Vagina (tissue), 2 donors: Measurements from ENCODE around the gene TNK1. TPM values are rescaled to one million over a fixed set of nuclear protein-coding genes. Genes with fewer than 3 reads are reported as not detected.

ENCODE experiments used
- DNase-seq, 2 donors: peaks; one replicate each; pipeline ENCODE4 v3.0.0-alpha.2; 2017; ENCODE audit errors: extremely low spot score in 2 of 2
- H3K27ac ChIP-seq: fragments of 200-600 bp; sonication (generic); one replicate; pipeline ENCODE4 v1.5.1; 2019
- H3K27me3 ChIP-seq: fragments of 200-600 bp; sonication (generic); one replicate; pipeline ENCODE4 v1.5.1; 2019
- H3K36me3 ChIP-seq, 2 donors: fragments of 200-600 bp; sonication (generic); one replicate each; pipeline ENCODE4 v1.5.1; 2017 to 2019
- H3K4me1 ChIP-seq: fragments of 200-600 bp; sonication (generic); one replicate; pipeline ENCODE4 v1.5.1; 2019
- H3K4me3 ChIP-seq, 2 donors: fragments of 200-600 bp; sonication (generic); 1 replicate in 1 of 2; 2 replicates in 1 of 2; pipeline ENCODE4 v1.5.1; 2016 to 2019
- H3K9me3 ChIP-seq: fragments of 200-600 bp; sonication (generic); one replicate; pipeline ENCODE4 v1.5.1; 2019
- CTCF ChIP-seq, 3 experiments: fragments of 450-650 bp in 2 of 3; fragments of 200-600 bp in 1 of 3; sonication (generic) in 1 of 3; IDR thresholded peaks; one replicate each; pipeline ENCODE4 v1.5.1; 2017 to 2019; ENCODE audit warnings: antibody characterized with exemption in 3 of 3, mild to moderate bottlenecking in 2 of 3, moderate library complexity in 2 of 3
- POLR2A ChIP-seq, 2 donors: fragments of 450-650 bp; IDR thresholded peaks; one replicate each; pipeline ENCODE4 v1.6.1; 2017; ENCODE audit warnings: antibody characterized with exemption in 2 of 2, mild to moderate bottlenecking in 2 of 2, moderate library complexity in 2 of 2
- POLR2AphosphoS5 ChIP-seq, 2 donors: sonication (generic); formaldehyde crosslinking; IDR thresholded peaks; one replicate each; pipeline ENCODE4 v1.9.0; 2017; ENCODE audit warnings: antibody characterized with exemption in 2 of 2, mild to moderate bottlenecking in 2 of 2, low read depth in 1 of 2; ENCODE audit not compliant: insufficient read depth in 1 of 2
- intact Hi-C: fragments of 100-400 bp; cut with DNase I; formaldehyde crosslinking; loops from one replicate; pipeline ENCODE4 v1.15.1; 2023
- total RNA-seq: library from RNA; depleted of rRNA; stranded (reverse); fragments of >200 nt; gene quantifications from one replicate; pipeline ENCODE4 v1.2.3, GENCODE V29; 2016

The TNK1 gene
- total RNA-seq, 1 donor from 2014 or later: 10.1 TPM

DNA sequence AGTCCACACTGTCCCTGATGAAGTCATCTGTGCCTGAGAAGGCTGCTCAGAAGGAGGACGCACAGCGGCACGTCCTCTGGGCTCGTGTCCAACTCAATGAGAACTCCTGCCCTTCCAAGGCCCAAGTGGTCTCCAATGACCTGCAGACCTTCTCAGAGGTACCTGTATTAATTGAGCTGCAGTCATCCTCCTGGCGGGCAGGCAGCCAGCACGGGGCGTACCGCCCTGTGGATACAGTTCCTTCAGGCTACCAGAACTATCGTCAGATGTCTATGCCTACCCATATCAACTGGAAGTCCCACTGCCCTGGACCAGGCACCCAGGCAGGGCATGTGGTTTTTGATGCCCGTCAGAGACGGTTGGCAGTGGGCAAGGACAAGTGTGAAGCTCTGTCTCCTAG lies 51.4 kb downstream of the TNK1 start:
- Histone ChIP-seq H3K27me3 (no peaks in the 10 kb centered on the region), H3K36me3 (no peaks in the 10 kb centered on the region), H3K9me3 (no peaks in the 10 kb centered on the region), H3K4me3 (no peak overlapping the region), H3K4me1 (peaks cover 18% of the 10 kb centered on the region), H3K27ac (no peak overlapping the region)
- TF ChIP-seq POLR2A (IDR thresholded peaks at IDR 0.05) (no peak), POLR2AphosphoS5 (IDR thresholded peaks at IDR 0.05; ENCODE audit: insufficient read depth in 1 of 2, low read depth in 1 of 2) (no peak), CTCF (IDR thresholded peaks at IDR 0.05) (no peak)
- no peak for DNase-seq
- intact Hi-C loops: no loop called here

- H3K4me3 ChIP-seq: peak overlapping the region; percentile 34 to 49
- no peak for DNase-seq
- peaks cover 54% of the 10 kb centered on the region for H3K4me1 ChIP-seq
- H3K9me3 ChIP-seq: no peaks in the 10 kb centered on the region
- H3K27me3 ChIP-seq: no peaks in the 10 kb centered on the region
- TF ChIP-seq CTCF (IDR thresholded peaks at IDR 0.05) (no peak), POLR2AphosphoS5 (IDR thresholded peaks at IDR 0.05; ENCODE audit: insufficient read depth in 1 of 2, low read depth in 1 of 2) (no peak), POLR2A (IDR thresholded peaks at IDR 0.05) (no peak)
- no peaks in the 10 kb centered on the region for H3K36me3 ChIP-seq
- intact Hi-C loops: loop anchor here (5.0 kb wide), 2 partner anchors 84 to 121 kb away; partner anchors contain the start of genes KCTD11 and TNFSF13
- peak overlapping the region; percentile 81 for H3K27ac ChIP-seq
Measured at GRCh38 chr17:7435676-7436555, 55.0 kb downstream of the TNK1 start.

DNA sequence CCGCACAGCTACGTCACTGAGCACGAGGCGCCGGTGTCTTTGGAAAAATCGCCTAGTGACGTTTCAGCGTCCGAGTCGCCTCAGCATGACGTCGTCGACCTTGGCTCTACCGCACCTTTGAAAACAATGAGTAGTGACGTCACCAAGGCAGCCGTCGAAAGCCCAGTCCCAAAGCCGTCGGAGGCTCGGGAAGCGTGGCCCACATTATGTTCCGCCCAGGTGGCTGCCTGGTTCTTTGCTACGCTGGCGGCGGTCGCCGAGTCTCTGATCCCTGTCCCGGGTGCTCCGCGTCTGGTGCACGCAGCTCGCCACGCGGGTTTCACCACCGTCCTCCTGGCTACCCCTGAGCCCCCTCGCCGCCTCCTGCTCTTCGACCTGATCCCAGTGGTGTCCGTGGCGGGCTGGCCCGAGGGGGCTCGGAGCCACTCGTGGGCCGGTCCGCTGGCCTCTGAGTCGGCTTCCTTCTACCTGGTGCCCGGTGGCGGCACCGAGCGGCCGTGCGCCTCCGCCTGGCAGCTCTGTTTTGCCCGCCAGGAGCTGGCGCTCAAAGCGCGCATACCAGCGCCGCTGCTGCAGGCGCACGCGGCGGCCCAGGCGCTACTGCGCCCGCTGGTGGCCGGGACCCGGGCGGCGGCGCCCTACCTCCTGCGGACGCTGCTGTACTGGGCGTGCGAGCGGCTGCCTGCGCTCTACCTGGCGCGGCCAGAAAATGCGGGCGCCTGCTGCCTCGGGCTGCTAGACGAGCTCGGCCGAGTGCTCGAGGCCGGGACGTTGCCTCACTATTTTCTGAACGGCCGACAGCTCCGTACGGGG lies 55.9 kb downstream of the TNK1 start:
- H3K4me3 ChIP-seq: peak overlapping the region; percentile 34 to 49
- no peaks in the 10 kb centered on the region for H3K9me3 ChIP-seq
- DNase-seq: no peak
- H3K4me1 ChIP-seq: peaks cover 56% of the 10 kb centered on the region
- intact Hi-C loops: loop anchor here (5.0 kb wide), 2 partner anchors 84 to 121 kb away; partner anchors contain the start of genes KCTD11 and TNFSF13
- peak in 1 of 2 donors; percentile 69 for TF ChIP-seq POLR2AphosphoS5 (IDR thresholded peaks at IDR 0.05; ENCODE audit: insufficient read depth in 1 of 2, low read depth in 1 of 2)
- no peak for TF ChIP-seq POLR2A (IDR thresholded peaks at IDR 0.05)
- peak; percentile 51 to 84 (median 58) for TF ChIP-seq CTCF (IDR thresholded peaks at IDR 0.05)
- peak overlapping the region; percentile 81 for H3K27ac ChIP-seq
- H3K27me3 ChIP-seq: no peaks in the 10 kb centered on the region
- H3K36me3 ChIP-seq: no peaks in the 10 kb centered on the region

GRCh38 chr17:7437369-7437863 lies 56.5 kb downstream of the TNK1 start:
- H3K4me3 ChIP-seq: peak overlapping the region; percentile 34 to 49
- H3K27ac ChIP-seq: peak overlapping the region; percentile 81
- H3K9me3 ChIP-seq: no peaks in the 10 kb centered on the region
- intact Hi-C loops: loop anchor here (5.0 kb wide), 2 partner anchors 85 to 120 kb away; partner anchors contain the start of genes KCTD11 and TNFSF13
- no peak for TF ChIP-seq POLR2AphosphoS5 (IDR thresholded peaks at IDR 0.05; ENCODE audit: insufficient read depth in 1 of 2, low read depth in 1 of 2)
- H3K36me3 ChIP-seq: no peaks in the 10 kb centered on the region
- DNase-seq: no peak
- no peaks in the 10 kb centered on the region for H3K27me3 ChIP-seq
- peaks cover 56% of the 10 kb centered on the region for H3K4me1 ChIP-seq
